PFSK-1 (cell line): ENCODE results near the gene TCF12.

Experiments used
- POLR2AphosphoS5 ChIP-seq: IDR thresholded peaks from 2 replicates; pipeline ENCODE4 v1.6.1; 2012; ENCODE audit warnings: low read depth, mild to moderate bottlenecking, control low read depth, low read length, moderate library complexity
- REST ChIP-seq, 2 experiments: IDR thresholded peaks; 2 replicates each; pipeline versions ENCODE4 v1.6.1 to v1.8.0; 2011 to 2012; ENCODE audit warnings: low read depth in 2 of 2, low read length in 2 of 2, control low read depth in 1 of 2, inconsistent platforms in 1 of 2, mild to moderate bottlenecking in 1 of 2, moderate library complexity in 1 of 2; ENCODE audit not compliant: insufficient read depth in 1 of 2
- TAF1 ChIP-seq: IDR thresholded peaks from 2 replicates; pipeline ENCODE4 v1.6.1; 2012; ENCODE audit warnings: low read length, control low read depth, borderline replicate concordance; ENCODE audit not compliant: insufficient read depth

- TF ChIP-seq POLR2AphosphoS5 (no peak), REST (IDR thresholded peaks at IDR 0.05; ENCODE audit: insufficient read depth in 1 of 2, low read depth in 2 of 2, low read length in 2 of 2) (no peak), TAF1 (no peak)
Measured at GRCh38 chr15:56964182-56964581, 45.7 kb downstream of the TCF12 start.
